C4-2B (cell line): ENCODE results near the gene PTPRN2.

Experiments
- H3K27ac ChIP-seq: fragments of 450-650 bp; 2 replicates; pipeline ENCODE4 v1.5.1; 2017
- ZFX ChIP-seq: fragments of 450-650 bp; IDR thresholded peaks from 2 replicates; pipeline ENCODE4 v1.6.1; 2017
- TF ChIP-seq, protein P1 (sequence below): fragments of 450-650 bp; conservative IDR thresholded peaks from 2 replicates; pipeline ENCODE4 v1.5.1; 2017; ENCODE audit warnings: mild to moderate bottlenecking

The PTPRN2 gene

DNA sequence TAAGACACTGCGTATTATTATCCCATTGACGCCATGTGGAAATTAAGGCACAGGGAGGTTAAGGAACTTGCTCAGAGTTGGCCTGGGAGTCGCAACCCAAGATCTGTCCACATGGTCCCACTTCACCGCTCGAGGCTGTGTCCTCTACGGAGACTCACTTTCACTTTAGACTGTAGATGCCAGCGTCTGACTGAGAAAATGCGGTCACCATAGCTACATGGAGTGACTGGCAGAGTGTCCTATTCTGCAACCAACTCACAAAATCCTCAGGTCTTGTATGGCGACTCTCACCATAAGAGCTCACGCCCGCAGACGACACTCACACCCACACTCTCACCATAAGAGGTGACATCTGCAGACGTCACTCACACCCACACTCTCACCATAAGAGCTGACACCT, 257.9 kb downstream of the PTPRN2 start:
- TF ChIP-seq, protein P1, sequence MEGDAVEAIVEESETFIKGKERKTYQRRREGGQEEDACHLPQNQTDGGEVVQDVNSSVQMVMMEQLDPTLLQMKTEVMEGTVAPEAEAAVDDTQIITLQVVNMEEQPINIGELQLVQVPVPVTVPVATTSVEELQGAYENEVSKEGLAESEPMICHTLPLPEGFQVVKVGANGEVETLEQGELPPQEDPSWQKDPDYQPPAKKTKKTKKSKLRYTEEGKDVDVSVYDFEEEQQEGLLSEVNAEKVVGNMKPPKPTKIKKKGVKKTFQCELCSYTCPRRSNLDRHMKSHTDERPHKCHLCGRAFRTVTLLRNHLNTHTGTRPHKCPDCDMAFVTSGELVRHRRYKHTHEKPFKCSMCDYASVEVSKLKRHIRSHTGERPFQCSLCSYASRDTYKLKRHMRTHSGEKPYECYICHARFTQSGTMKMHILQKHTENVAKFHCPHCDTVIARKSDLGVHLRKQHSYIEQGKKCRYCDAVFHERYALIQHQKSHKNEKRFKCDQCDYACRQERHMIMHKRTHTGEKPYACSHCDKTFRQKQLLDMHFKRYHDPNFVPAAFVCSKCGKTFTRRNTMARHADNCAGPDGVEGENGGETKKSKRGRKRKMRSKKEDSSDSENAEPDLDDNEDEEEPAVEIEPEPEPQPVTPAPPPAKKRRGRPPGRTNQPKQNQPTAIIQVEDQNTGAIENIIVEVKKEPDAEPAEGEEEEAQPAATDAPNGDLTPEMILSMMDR = no peak
- TF ChIP-seq ZFX = no peak
- H3K27ac ChIP-seq = no peak overlapping the region

GRCh38 chr7:158329014-158329610, 258.5 kb downstream of the PTPRN2 start:
- no peak for TF ChIP-seq ZFX
- TF ChIP-seq, protein P1 = no peak
- H3K27ac ChIP-seq = no peak overlapping the region

DNA sequence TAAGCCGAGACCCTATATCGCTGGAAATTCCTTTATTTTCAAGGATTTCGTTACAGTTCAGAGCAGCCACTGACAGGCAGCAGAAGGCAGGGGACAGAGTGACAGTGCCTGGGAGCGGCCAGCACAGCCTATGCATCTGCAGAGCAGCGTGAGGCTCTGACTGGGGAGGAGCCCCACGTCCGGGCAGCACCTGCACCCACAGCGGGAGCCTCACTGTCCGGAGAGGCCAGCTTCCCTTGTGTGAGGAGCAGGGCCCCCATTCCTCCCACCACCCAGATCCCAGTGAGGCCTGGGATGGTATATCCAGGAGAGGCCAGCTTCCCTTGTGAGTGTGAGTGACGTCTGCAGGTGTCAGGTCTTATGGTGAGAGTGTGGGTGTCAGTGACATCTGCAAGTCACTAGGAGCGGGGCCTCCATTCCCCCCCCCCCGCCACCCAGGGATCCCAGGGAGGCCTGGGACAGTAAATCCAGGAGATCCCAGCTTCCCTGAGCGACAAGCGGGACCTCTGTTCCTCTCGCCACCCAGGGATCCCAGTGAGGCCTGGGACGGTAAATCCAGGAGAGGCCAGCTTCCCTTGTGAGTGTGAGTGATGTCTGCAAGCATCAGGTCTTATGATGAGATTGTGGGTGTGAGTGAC, 259.1 kb downstream of the PTPRN2 start:
- no peak for TF ChIP-seq ZFX
- TF ChIP-seq, protein P1 = no peak

DNA sequence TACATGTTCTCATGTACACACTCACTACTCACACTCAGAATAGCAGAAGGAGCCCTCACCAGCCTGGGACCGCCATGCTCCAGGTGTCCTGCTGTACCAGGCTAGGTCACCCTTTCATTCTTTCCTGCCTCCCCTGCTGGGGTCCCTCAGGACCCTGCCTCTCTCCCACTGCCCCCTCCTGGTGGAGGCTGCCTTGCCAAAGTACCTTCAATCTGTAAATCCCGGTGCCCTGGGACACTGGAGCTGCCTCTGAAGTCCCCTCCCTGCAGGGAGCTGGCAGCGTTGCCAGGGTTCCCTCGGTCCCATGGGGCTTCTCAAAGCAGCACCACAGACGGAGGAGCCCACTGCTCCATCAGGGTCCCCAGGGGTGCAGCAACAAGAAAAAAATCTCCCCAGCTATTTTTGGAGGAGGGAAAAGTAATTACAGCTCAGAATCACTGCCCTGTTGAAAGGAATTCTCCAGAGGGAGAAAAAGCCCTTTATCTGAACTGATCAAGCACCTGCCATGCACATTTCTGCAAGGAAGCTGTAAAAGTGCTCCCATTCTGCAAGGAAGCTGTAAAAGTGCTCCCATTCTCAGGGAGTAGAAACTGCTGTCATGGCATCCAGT, 259.9 kb downstream of the PTPRN2 start:
- TF ChIP-seq, protein P1 = no peak
- TF ChIP-seq ZFX = no peak
- H3K27ac ChIP-seq = no peak overlapping the region

More for the DNA sequence above, 259.1 kb downstream of the PTPRN2 start:
- H3K27ac ChIP-seq = no peak overlapping the region

- TF ChIP-seq ZFX = no peak
- TF ChIP-seq, protein P1 = no peak
- no peak overlapping the region for H3K27ac ChIP-seq
Measured at GRCh38 chr7:158327012-158327411, 260.6 kb downstream of the PTPRN2 start.

- no peak overlapping the region for H3K27ac ChIP-seq
- TF ChIP-seq ZFX = no peak
- TF ChIP-seq, protein P1 = peak; percentile 90
Measured at GRCh38 chr7:158325530-158326381, 261.9 kb downstream of the PTPRN2 start.
